ENCODE measurements around the gene KIF2C. TPM values are rescaled to one million over a fixed set of nuclear protein-coding genes. Genes with fewer than 3 reads are reported as not detected.

Gene KIF2C
- total RNA-seq, 1 experiment from 2014 or later: 92.6 TPM

- peak; percentile 44 for TF ChIP-seq TCF7L2 (IDR thresholded peaks at IDR 0.05; ENCODE audit: borderline replicate concordance, extremely low read depth, insufficient read depth, insufficient read length)
Measured at GRCh38 chr1:44799770-44800584, 60.3 kb downstream of the KIF2C start, which contains the start of gene PLK3 (continued).

- peak overlapping the region; percentile 98 for H3K9ac ChIP-seq (ENCODE audit: low read length)
- H3K4me1 ChIP-seq (ENCODE audit: control insufficient read depth in 1 of 2, insufficient read depth in 2 of 2, low read length in 2 of 2): peaks cover 28 to 85% of the 10 kb centered on the region in 2 experiments
- DNase-seq (ENCODE audit: low read depth, low spot score) (no peak), ATAC-seq (no peak)
- no peaks in the 10 kb centered on the region for H3K27me3 ChIP-seq (ENCODE audit: insufficient read depth, low read length)
- H3K9me3 ChIP-seq (ENCODE audit: control insufficient read depth in 1 of 2, insufficient read depth in 1 of 2, low read depth in 1 of 2, low read length in 2 of 2): no peaks in the 10 kb centered on the region
- H4K20me1 ChIP-seq (ENCODE audit: insufficient read depth): no peaks in the 10 kb centered on the region
- H3K4me3 ChIP-seq (replicated peaks in 1 of 2; ENCODE audit: low read depth in 1 of 2, low read length in 2 of 2): peak overlapping the region; percentile 87 to 91
- H3K27ac ChIP-seq (ENCODE audit: low read depth, low read length): peak overlapping the region; percentile 84
- POLR2A ChIA-PET: interaction anchor here (1.0 to 5.5 kb wide), 5 partner anchors 8 to 210 kb away, joined by 3 to 86 read pairs (median 9); partner anchors contain the start of genes HECTD3, RPS8 and UROD
- H3K79me2 ChIP-seq (ENCODE audit: insufficient read depth, low read length): peaks cover 51% of the 10 kb centered on the region
- BruUV-seq (replicated peaks): no TSS peak
- RAD21 ChIA-PET (ENCODE audit: low non-redundant PET in 1 of 2, low total read pairs in 2 of 2, uncharacterized antibody in 2 of 2, unreplicated experiment in 2 of 2): no interaction called here
- no peaks in the 10 kb centered on the region for H3K9me2 ChIP-seq (ENCODE audit: insufficient read depth)
- no peak overlapping the region for H2AFZ ChIP-seq (ENCODE audit: low read depth, low read length, poor library complexity, severe bottlenecking)
- H3K36me3 ChIP-seq (ENCODE audit: control insufficient read depth in 1 of 2, insufficient read depth in 2 of 2, low read length in 2 of 2): peaks cover 3 to 45% of the 10 kb centered on the region in 2 experiments; a peak in 3 of 4 replicates
- intact Hi-C loops (cut with micrococcal nuclease): no loop called here
- CTCF ChIA-PET: no interaction called here
- H3K4me2 ChIP-seq (ENCODE audit: low read length): peak overlapping the region; percentile 93
- TF ChIP-seq REST (IDR thresholded peaks at IDR 0.05; ENCODE audit: low read depth) (no peak), POLR2A (IDR thresholded peaks at IDR 0.05; ENCODE audit: borderline replicate concordance, extremely low read depth, insufficient read depth, insufficient read length) (no peak), EZH2 (IDR thresholded peaks at IDR 0.05) (no peak), YY1 (IDR thresholded peaks at IDR 0.05; ENCODE audit: extremely low read depth, insufficient replicate concordance, low read depth, low read length) (no peak), CBX3 (IDR thresholded peaks at IDR 0.05; ENCODE audit: low read depth) (no peak), MAX (IDR thresholded peaks at IDR 0.05) (no peak), EZH2phosphoT487 (IDR thresholded peaks at IDR 0.05; ENCODE audit: borderline replicate concordance) (no peak), CEBPB (IDR thresholded peaks at IDR 0.05; ENCODE audit: low read depth) (no peak), FOSL1 (IDR thresholded peaks at IDR 0.05; ENCODE audit: low read depth) (no peak), SRF (IDR thresholded peaks at IDR 0.05; ENCODE audit: low read depth) (no peak), ZFX (IDR thresholded peaks at IDR 0.05) (no peak), EGR1 (IDR thresholded peaks at IDR 0.05; ENCODE audit: low read depth) (no peak), RAD21 (IDR thresholded peaks at IDR 0.05; ENCODE audit: low read depth) (no peak), CTCF (IDR thresholded peaks at IDR 0.05 in 2 of 3, conservative IDR thresholded peaks at IDR 0.05 in 1 of 3; ENCODE audit: borderline replicate concordance in 1 of 3, insufficient read depth in 1 of 3, low read depth in 2 of 3, low read length in 2 of 3) (no peak)
Measured at GRCh38 chr1:44801491-44802305, 62.1 kb downstream of the KIF2C start.
